HepG2 (cell line): ENCODE results near the gene TADA2B. TPM values are rescaled to one million over a fixed set of nuclear protein-coding genes. Genes with fewer than 3 reads are reported as not detected.

ENCODE experiments used
- CAMTA2 ChIP-seq: sonication (generic); formaldehyde crosslinking; IDR thresholded peaks from 2 replicates; pipeline ENCODE4 v1.4.0; 2020; ENCODE audit warnings: mild to moderate bottlenecking, missing genetic modification reagents, borderline replicate concordance
- ETS1 ChIP-seq: sonication (generic); formaldehyde crosslinking; IDR thresholded peaks from 2 replicates; pipeline ENCODE4 v1.4.0; 2020; ENCODE audit warnings: missing genetic modification reagents
- ETV6 ChIP-seq: sonication (generic); formaldehyde crosslinking; conservative IDR thresholded peaks from 2 replicates; pipeline ENCODE4 v1.4.0; 2020; ENCODE audit warnings: missing genetic modification reagents
- MXD3 ChIP-seq: IDR thresholded peaks from 2 replicates; pipeline ENCODE4 v1.6.1; 2016; ENCODE audit warnings: mild to moderate bottlenecking, missing biosample characterization, missing genetic modification reagents
- NBN ChIP-seq: fragments of 450-650 bp; conservative IDR thresholded peaks from 2 replicates; pipeline ENCODE4 v1.6.1; 2017
- POLR2AphosphoS2 ChIP-seq: IDR thresholded peaks from 2 replicates; pipeline ENCODE4 v1.6.1; 2011; ENCODE audit warnings: low read depth, low read length, improper control_type of control experiment
- SAP130 ChIP-seq: IDR thresholded peaks from 2 replicates; pipeline ENCODE4 v1.6.1; 2016; ENCODE audit warnings: low read depth
- SOX5 ChIP-seq: IDR thresholded peaks from 2 replicates; pipeline ENCODE4 v1.6.1; 2016; ENCODE audit warnings: borderline replicate concordance
- SPEN ChIP-seq: sonication (generic); formaldehyde crosslinking; IDR thresholded peaks from 2 replicates; pipeline ENCODE4 v1.5.1; 2020; ENCODE audit warnings: low read depth, mild to moderate bottlenecking, missing genetic modification reagents
- TEAD3 ChIP-seq: optimal IDR thresholded peaks from 2 replicates; pipeline ENCODE3; 2016; ENCODE audit warnings: borderline replicate concordance
- ZBTB8A ChIP-seq: sonication (generic); formaldehyde crosslinking; IDR thresholded peaks from 2 replicates; pipeline ENCODE4 v1.4.0; 2020; ENCODE audit warnings: mild to moderate bottlenecking, low read depth, missing genetic modification reagents, borderline replicate concordance
- ZFYVE20 ChIP-seq: sonication (generic); formaldehyde crosslinking; IDR thresholded peaks from 2 replicates; pipeline ENCODE4 v1.8.0; 2023; ENCODE audit warnings: low read depth, mild to moderate bottlenecking, moderate library complexity, missing genetic modification reagents, borderline replicate concordance
- ZNF180 ChIP-seq: sonication (generic); formaldehyde crosslinking; IDR thresholded peaks from 2 replicates; pipeline ENCODE4 v1.4.0; 2020; ENCODE audit warnings: low read depth, missing genetic modification reagents, borderline replicate concordance
- ZNF251 ChIP-seq: sonication (generic); formaldehyde crosslinking; IDR thresholded peaks from 2 replicates; pipeline ENCODE4 v1.9.0; 2021; ENCODE audit warnings: mild to moderate bottlenecking, missing genetic modification reagents
- ZNF619 ChIP-seq: sonication (generic); formaldehyde crosslinking; IDR thresholded peaks from 2 replicates; pipeline ENCODE4 v1.4.0; 2020; ENCODE audit warnings: mild to moderate bottlenecking, missing genetic modification reagents
- ZSCAN25 ChIP-seq: sonication (generic); formaldehyde crosslinking; IDR thresholded peaks from 2 replicates; pipeline ENCODE4 v1.8.0; 2022; ENCODE audit warnings: mild to moderate bottlenecking, missing genetic modification reagents
- polyA plus RNA-seq, 8 experiments: library from polyadenylated mRNA; depleted of rRNA in 3 of 8; stranded (reverse) in 7 of 8; unstranded in 1 of 8; fragments of >200 nt; fragmentation: Illumina TruSeq in 4 of 8; extraction: Trizol in 4 of 8; gene quantifications; 2 replicates each; pipeline versions ENCODE4 v1.2.1 to v1.2.3, GENCODE V29; 2011 to 2016; ENCODE audit warnings: low read depth in 4 of 8, missing spikeins in 1 of 8, mixed read lengths in 1 of 8; ENCODE audit not compliant: insufficient read depth in 1 of 8
- total RNA-seq, 5 experiments: library from RNA; depleted of rRNA; stranded (reverse); fragments of >200 nt; fragmentation: Illumina TruSeq; extraction: Trizol; gene quantifications; 2 replicates each; pipeline ENCODE4 v1.2.3, GENCODE V29; 2016; ENCODE audit warnings: low read depth in 1 of 5

The TADA2B gene
- total and polyA plus RNA-seq, 2 of the 13 experiments (the other 11 are each of a cell fraction or from before 2014, with no cell fraction given), result 4.6 to 8.9 TPM

- TF ChIP-seq SPEN (CRISPR knock-in tag) (peak; percentile 56; the same call in 1 of the 2 replicates), SOX5 (CRISPR knock-in tag) (no peak; the same call in 1 of the 2 replicates), ZSCAN25 (CRISPR knock-in tag) (peak; percentile 52; the same call in 1 of the 2 replicates), ZNF251 (CRISPR knock-in tag) (0 out of 2 replicates have a peak, but pooled peaks have one; percentile 23), ETS1 (CRISPR knock-in tag) (no peak), ZNF180 (CRISPR knock-in tag) (no peak), TEAD3 (CRISPR knock-in tag) (peak; percentile 29), ETV6 (CRISPR knock-in tag) (no peak), ZFYVE20 (CRISPR knock-in tag) (0 out of 2 replicates have a peak, but pooled peaks have one; percentile 25), MXD3 (CRISPR knock-in tag) (peak; percentile 76; the same call in 1 of the 2 replicates), NBN (no peak), SAP130 (peak; percentile 83), ZBTB8A (peak; percentile 87), CAMTA2 (CRISPR knock-in tag) (peak; percentile 75; the same call in 1 of the 2 replicates), ZNF619 (peak; percentile 73; the same call in 1 of the 2 replicates), POLR2AphosphoS2 (peak; percentile 58; the same call in 1 of the 2 replicates)
Measured at GRCh38 chr4:7067452-7068278, 24.5 kb downstream of the TADA2B start, which contains the start of gene GRPEL1 (continued).
